SK-N-SH (cell line): ENCODE results near the gene OR5A2.
"Not testable (repeated sequence)": the region's sequence is repeated elsewhere in the genome, so short reads cannot be mapped to it uniquely, and the experiment has no call there.

Source experiments
- CTCF ChIP-seq: fragments of 200-600 bp; sonication (generic); IDR thresholded peaks from 2 replicates; pipeline ENCODE4 v1.6.1; 2017; ENCODE audit warnings: antibody characterized with exemption, mild to moderate bottlenecking, moderate library complexity
- EP300 ChIP-seq, 2 experiments: IDR thresholded peaks; 2 replicates each; pipeline versions ENCODE4 v1.4.0 to v1.6.1; 2012; ENCODE audit warnings: borderline replicate concordance in 1 of 2, low read depth in 1 of 2, low read length in 1 of 2
- GABPA ChIP-seq: IDR thresholded peaks from 2 replicates; pipeline ENCODE4 v1.4.0; 2012; ENCODE audit warnings: low read depth, mild to moderate bottlenecking
- POLR2AphosphoS5 ChIP-seq: IDR thresholded peaks from 2 replicates; pipeline ENCODE4 v1.6.1; 2012; ENCODE audit warnings: low read depth, low read length
- REST ChIP-seq: IDR thresholded peaks from 2 replicates; pipeline ENCODE4 v1.6.1; 2012; ENCODE audit warnings: mild to moderate bottlenecking, low read depth, low read length, moderate library complexity
- SMC3 ChIP-seq: IDR thresholded peaks from 2 replicates; pipeline ENCODE4 v1.6.1; 2012; ENCODE audit warnings: low read depth, low read length, improper control_type of control experiment
- USF1 ChIP-seq: IDR thresholded peaks from 2 replicates; pipeline ENCODE4 v1.4.0; 2012; ENCODE audit warnings: low read depth, borderline replicate concordance
- USF2 ChIP-seq: fragments of 150-350 bp; IDR thresholded peaks from 2 replicates; pipeline ENCODE4 v1.6.1; 2017; ENCODE audit warnings: antibody characterized with exemption, low read length, low read depth, borderline replicate concordance

- not testable (repeated sequence) for TF ChIP-seq CTCF; EP300 (IDR thresholded peaks at IDR 0.05; ENCODE audit: borderline replicate concordance in 1 of 2, low read depth in 1 of 2, low read length in 1 of 2); GABPA; USF2; USF1; SMC3; REST; POLR2AphosphoS5
Observed at GRCh38 chr11:59372324-59372723, 53.9 kb downstream of the OR5A2 start.
